ENCODE measurements around the gene GCDH. TPM values are rescaled to one million over a fixed set of nuclear protein-coding genes. Genes with fewer than 3 reads are reported as not detected.

The GCDH gene
- total and polyA plus RNA-seq, 2 of the 8 experiments (the other 6 are each of a cell fraction or from before 2014, with no cell fraction given), result 67.3 to 89.4 TPM

DNA sequence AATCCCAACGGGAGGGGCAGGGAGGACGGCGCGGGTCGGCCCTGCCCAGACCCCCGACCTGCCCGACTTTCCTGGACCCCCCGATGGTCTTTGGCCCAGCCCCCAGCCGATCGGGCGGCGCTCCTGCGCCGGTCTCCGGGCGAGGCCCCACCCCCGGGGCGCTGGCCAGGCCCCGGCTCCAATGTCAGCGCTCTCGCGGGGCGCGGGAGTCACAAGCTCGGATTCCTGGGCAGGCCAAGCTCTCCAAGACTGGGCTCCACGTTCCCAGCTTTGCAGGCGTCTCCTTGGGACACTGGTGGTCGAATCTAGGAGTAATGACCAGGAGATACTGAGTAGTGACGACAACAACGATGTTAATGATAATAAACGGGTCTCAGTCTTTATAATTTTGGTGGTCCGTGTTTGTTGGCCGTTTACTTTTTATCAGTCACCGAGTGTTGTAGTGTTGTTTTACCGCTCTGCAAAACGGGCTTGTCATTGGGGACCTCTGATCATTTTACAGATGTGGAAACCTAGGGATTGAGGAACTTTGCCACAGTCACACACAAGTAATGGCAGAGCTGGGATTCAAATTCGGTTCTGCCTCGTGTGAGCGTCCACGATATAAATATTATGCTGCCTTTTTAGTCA lies 55.2 kb downstream of the GCDH start:
- peaks cover 25 to 66% (median 47%) of the 10 kb centered on the region in 4 experiments for H3K36me3 ChIP-seq (ENCODE audit: control insufficient read depth in 2 of 4, insufficient read depth in 4 of 4, low read length in 3 of 4)
- 4% methylated on average over 32 of the region's 40 CpGs; no CpG with 5 or more reads in 1 of the 2 experiments for WGBS, 2 experiments (ENCODE audit: extremely low coverage in 1 of 2, insufficient coverage in 1 of 2, insufficient read length in 1 of 2, insufficient replicate concordance in 2 of 2, low coverage in 1 of 2, low lambda C conversion rate in 2 of 2, missing lambda C conversion rate in 1 of 2)
- TF ChIP-seq KDM5A (IDR thresholded peaks at IDR 0.05; ENCODE audit: low read length) (no peak), BRCA1 (IDR thresholded peaks at IDR 0.05; ENCODE audit: low read depth, low read length) (peak; percentile 79), CHD2 (IDR thresholded peaks at IDR 0.05; ENCODE audit: low read length) (peak; percentile 93), YY1 (IDR thresholded peaks at IDR 0.05; ENCODE audit: low read depth, low read length) (no peak), KDM4A (IDR thresholded peaks at IDR 0.05; ENCODE audit: low read depth, low read length, severe bottlenecking) (peak; percentile 50), SP4 (IDR thresholded peaks at IDR 0.05; ENCODE audit: low read length) (peak; percentile 61; the same call in 1 of the 2 replicates), HDAC2 (IDR thresholded peaks at IDR 0.05; ENCODE audit: borderline replicate concordance in 1 of 2, low read depth in 2 of 2, low read length in 2 of 2) (peak in 1 of 2 experiments; percentile 40; a peak in 1 of 4 replicates), POU5F1 (IDR thresholded peaks at IDR 0.05; ENCODE audit: low read depth, low read length) (no peak), CREB1 (IDR thresholded peaks at IDR 0.05) (no peak), GABPA (IDR thresholded peaks at IDR 0.05; ENCODE audit: borderline replicate concordance, insufficient read depth, low read length) (no peak), CBX5 (IDR thresholded peaks at IDR 0.05; ENCODE audit: low read depth, low read length) (no peak)
- TF ChIP-seq, protein P1, sequence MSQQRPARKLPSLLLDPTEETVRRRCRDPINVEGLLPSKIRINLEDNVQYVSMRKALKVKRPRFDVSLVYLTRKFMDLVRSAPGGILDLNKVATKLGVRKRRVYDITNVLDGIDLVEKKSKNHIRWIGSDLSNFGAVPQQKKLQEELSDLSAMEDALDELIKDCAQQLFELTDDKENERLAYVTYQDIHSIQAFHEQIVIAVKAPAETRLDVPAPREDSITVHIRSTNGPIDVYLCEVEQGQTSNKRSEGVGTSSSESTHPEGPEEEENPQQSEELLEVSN (IDR thresholded peaks at IDR 0.05), result no peak

More for the DNA sequence above, 55.2 kb downstream of the GCDH start:
- H2AK5ac ChIP-seq (ENCODE audit: low read depth, low read length), result no peak overlapping the region; the same call in 1 of the 2 replicates
- FAIRE-seq (no peak), DNase-seq (ENCODE audit: low read depth in 1 of 2, low spot score in 2 of 2) (peak; percentile 68 to 89)
- no peak overlapping the region for H2BK120ac ChIP-seq (replicated peaks; ENCODE audit: low read depth, low read length)
- H2AFZ ChIP-seq (ENCODE audit: low read length), result no peak overlapping the region
- H3K27me3 ChIP-seq (replicated peaks in 1 of 4; ENCODE audit: control insufficient read depth in 3 of 4, extremely low read depth in 1 of 4, insufficient read depth in 3 of 4, low read length in 3 of 4), result no peaks in the 10 kb centered on the region
- peak overlapping the region; percentile 79 to 80 for H3K4me2 ChIP-seq (ENCODE audit: insufficient read depth in 1 of 2, low read depth in 2 of 2, low read length in 2 of 2)
- no peaks in the 10 kb centered on the region for H3K9me3 ChIP-seq (ENCODE audit: insufficient read depth in 2 of 2, low read depth in 1 of 2, low read length in 1 of 2)
- H3K23ac ChIP-seq (ENCODE audit: insufficient read length), result no peak overlapping the region
- peak overlapping the region; percentile 96 for H3K27ac ChIP-seq (ENCODE audit: low read depth, low read length)
- H2BK5ac ChIP-seq (ENCODE audit: low read depth, low read length), result peak overlapping the region; percentile 98
- H3K4me3 ChIP-seq (ENCODE audit: extremely low read depth in 1 of 4, insufficient read depth in 2 of 4, low read depth in 3 of 4, low read length in 4 of 4), result peak overlapping the region; percentile 77 to 93 (median 90)
- H2BK20ac ChIP-seq (ENCODE audit: low read length), result no peak overlapping the region
- POLR2A ChIA-PET (ENCODE audit: partially characterized antibody), result interaction anchor here (0.6 to 4.0 kb wide), 20 partner anchors 8 to 210 kb away, joined by 3 to 43 read pairs (median 5); partner anchors contain the start of genes CALR, DNASE2, FARSA and GADD45GIP1
- H4K8ac ChIP-seq (ENCODE audit: extremely low read depth, insufficient read depth, low read length), result peak overlapping the region; percentile 100; the same call in 1 of the 2 replicates
- no peak overlapping the region; the same call in 1 of the 2 replicates for H2BK15ac ChIP-seq (ENCODE audit: low read length)
- H4K91ac ChIP-seq (replicated peaks; ENCODE audit: insufficient read length, low read length), result no peak overlapping the region
- CTCF ChIA-PET (ENCODE audit: partially characterized antibody), result interaction anchor here (0.6 to 2.2 kb wide), 4 partner anchors 19 to 148 kb away, joined by 3 to 5 read pairs (median 4); no protein-coding TSS in a partner anchor
- H3K9ac ChIP-seq (replicated peaks in 1 of 4; ENCODE audit: extremely low read depth in 1 of 4, low read depth in 3 of 4, low read length in 3 of 4), result peak overlapping the region; percentile 80 to 94 (median 88)
- no peak overlapping the region for H2BK12ac ChIP-seq (ENCODE audit: low read depth, low read length)
- H3K56ac ChIP-seq (replicated peaks; ENCODE audit: insufficient read length, low read depth, low read length), result peak overlapping the region; percentile 33
- peaks cover 5% of the 10 kb centered on the region in 2 experiments for H4K20me1 ChIP-seq (replicated peaks in 1 of 2; ENCODE audit: control insufficient read depth in 1 of 2, insufficient read depth in 2 of 2, low read length in 2 of 2)
- no peaks in the 10 kb centered on the region for H3K23me2 ChIP-seq (ENCODE audit: low read depth, low read length)
- peaks cover 0 to 3% (median under 1%) of the 10 kb centered on the region in 4 experiments; a peak in 1 of 7 replicates for H3K4me1 ChIP-seq (replicated peaks in 1 of 4; ENCODE audit: control insufficient read depth in 3 of 4, insufficient read depth in 4 of 4, low read length in 3 of 4)
- peaks cover 0 to 19% of the 10 kb centered on the region in 2 experiments; a peak in 2 of 4 replicates for H3K79me2 ChIP-seq (ENCODE audit: control insufficient read depth in 1 of 2, insufficient read depth in 2 of 2, low read length in 2 of 2)
- H3K79me1 ChIP-seq (ENCODE audit: low read depth, low read length), result peaks cover 2% of the 10 kb centered on the region; the same call in 1 of the 2 replicates
- H4K5ac ChIP-seq (ENCODE audit: insufficient read length, low read depth, low read length), result peak overlapping the region; percentile 69
- H3K4ac ChIP-seq (replicated peaks; ENCODE audit: insufficient read length, low read depth, low read length), result no peak overlapping the region
- H3K14ac ChIP-seq (ENCODE audit: insufficient read length), result no peak overlapping the region
- no peak overlapping the region; the same call in 1 of the 2 replicates for H3K18ac ChIP-seq (ENCODE audit: extremely low read depth, low read length)
